ENCODE data around the gene ADAMTSL5. TPM values are rescaled to one million over a fixed set of nuclear protein-coding genes. Genes with fewer than 3 reads are reported as not detected.

The ADAMTSL5 gene
- polyA plus RNA-seq, 12 donors = 10.4 to 20.2 (median 14.7) TPM; not detected in 1

DNA sequence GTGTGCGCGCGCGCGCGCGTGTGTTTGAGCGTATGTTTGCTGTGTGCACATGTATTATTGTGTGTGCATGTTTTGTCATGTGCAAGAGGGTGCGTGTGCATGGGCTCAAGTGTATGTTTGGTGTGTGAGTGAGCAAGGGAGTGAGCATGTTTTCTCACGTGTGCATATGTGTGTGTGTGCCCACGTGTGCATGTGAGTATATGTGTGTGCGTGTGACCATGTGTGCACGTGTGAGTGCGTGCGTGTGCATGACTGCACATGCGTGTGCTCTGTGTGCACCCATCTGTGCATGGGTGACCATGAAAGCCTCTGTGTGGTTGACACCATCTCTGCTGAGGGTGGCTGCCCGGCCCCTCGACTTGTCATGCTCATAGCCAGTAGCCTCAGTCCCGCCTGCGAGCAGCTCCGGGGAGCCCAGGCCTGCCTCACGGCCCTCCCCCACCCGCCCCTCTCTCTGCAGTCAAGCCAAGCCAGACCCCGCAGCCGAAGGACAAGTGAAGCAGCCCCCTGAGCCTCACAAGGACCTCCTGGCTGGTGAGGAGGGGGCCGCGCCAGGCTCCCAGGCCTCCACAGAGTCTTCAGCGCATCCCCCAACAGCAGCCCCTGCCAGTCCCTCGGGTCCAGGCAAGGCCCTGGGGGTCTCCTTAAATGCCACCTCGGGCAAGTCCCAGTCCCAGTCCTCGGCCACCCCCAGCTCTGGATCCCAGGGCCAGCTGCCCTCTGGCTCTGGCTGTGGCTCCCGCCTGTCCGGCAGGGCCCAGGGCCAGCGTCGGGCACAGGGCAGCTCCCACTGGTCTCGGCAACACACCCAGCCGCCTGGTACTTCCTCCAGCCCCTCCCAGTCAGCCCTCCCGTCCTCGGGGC is 15.9 kb downstream of the ADAMTSL5 start:
- DNase-seq = no peak

DNA sequence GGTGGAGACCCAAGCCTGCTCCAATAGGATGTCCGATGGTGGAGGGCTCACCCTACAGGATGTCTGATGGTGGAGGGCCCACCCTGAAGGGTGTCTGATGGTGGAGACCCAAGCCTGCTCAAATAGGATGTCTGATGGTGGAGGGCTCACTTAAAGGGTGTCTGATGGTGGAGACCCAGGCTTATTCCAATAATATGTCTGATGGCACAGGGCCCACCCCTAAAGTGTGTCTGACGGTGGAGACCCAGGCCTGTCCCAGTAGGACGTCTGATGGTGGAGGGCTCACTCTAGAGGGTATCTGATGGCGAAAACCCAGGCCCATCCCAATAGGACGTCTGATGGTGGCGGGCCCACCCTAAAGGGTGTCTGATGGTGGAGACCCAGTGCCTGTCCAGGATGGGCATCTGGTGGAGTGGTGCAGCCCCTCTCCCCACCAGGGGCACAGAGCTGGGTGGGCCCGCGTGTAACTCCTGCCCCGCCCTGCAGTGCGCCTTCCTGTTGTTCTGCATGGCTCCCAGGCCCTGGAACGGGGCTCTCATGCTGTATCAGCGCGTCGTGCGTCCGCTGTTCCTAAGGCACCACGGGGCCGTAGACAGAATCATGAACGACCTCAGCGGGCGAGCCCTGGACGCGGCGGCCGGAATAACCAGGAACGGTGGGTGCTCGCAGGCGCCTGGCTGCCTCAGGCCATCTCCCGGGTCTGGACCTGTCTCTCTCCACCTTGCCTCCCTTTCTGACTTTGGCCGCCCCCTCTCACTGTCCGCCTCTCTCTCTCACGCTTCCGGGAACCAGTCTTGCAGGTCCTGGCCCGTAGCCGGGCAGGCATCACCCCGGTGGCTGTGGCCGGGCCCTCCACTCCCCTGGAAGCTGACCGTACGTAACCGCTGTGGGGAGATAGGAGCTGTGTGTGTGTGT is 16.8 kb downstream of the ADAMTSL5 start:
- no peak for DNase-seq

DNA sequence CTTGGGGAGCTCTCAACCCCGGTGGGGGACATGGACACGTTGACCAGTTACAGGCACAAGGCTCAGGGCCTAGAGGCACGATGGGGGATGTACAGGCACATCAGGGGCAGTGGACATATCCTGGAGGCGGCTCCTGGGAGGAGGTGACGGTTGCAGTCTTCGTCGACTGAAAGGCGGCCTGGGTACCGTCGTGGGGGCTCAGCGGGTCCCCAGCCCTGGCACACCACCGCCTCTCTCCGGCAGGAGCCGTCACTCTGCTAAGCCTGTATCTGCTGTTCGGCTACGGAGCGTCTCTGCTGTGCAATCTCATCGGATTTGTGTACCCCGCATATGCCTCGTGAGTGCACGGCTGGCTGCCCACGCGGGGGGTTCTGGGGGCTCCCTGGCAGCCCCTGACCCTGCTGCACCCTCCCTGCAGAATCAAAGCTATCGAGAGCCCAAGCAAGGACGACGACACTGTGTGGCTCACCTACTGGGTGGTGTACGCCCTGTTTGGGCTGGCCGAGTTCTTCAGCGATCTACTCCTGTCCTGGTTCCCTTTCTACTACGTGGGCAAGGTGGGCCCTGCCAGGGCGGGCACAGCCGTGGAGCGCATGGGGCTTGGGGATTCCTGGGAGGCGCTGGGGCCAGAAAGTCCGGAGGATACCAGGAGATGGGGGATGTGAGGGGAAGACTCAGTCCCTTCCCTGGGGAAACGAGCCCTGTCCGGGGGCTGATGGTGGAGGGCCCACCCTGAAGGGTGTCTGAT is 17.6 kb downstream of the ADAMTSL5 start:
- DNase-seq = no peak

DNA sequence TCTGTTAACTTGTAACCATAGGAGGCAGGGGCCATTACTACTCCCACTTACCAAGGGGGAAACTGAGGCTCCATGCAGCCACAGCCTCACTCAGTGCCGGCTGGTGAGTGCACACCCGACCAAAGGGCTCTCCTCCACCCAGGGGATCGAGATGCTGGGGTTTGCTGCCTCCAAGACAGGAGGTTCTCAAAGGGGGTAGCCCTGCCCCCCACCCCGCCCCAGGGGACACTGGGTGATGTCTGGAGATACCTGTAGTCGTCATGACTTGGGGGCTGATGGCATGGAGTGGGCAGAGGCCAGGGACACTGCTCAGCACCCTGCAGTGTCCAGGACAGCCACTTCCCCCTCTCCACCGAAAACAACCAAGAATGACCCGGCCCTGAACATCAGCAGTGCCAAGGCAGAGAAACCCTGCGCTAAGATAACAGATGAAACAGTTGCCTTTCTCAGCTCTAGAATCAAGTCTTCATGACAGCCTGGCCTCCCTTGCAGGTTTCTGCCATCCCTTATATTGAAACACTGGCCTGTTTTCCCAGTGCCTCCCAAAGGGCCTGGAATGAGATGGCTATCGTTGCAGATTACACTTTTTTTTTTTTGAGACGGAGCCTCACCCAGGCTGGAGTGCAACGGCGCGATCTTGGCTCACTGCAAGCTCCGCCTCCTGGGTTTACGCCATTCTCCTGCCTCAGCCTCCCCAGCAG is 18.6 kb downstream of the ADAMTSL5 start:
- DNase-seq = no peak

DNA sequence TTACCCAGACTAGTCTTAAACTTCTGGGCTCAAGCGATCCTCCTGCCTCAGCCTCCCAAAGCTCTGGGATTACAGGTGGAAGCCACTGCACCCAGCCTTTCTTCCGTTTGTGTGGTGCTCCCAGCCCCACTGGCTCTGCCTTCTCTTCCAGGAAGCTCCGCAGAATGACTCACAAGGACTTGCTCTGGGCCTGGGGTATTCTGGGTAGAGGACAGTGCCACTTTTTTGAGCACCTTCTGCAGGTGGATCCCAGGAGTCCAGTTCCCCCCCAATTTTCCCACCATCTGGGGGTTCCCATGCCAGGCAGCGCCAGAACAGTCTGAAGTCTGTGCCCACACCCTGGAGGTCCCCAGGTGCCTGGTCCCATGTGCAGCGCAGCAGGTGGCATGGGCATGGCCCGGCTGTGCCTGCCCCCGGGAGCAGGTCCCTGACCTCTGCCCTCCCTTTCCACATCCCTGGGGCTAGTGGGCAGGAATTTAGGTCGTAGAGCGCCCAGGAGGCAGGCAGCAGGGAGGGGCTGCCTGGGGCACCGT is 20.3 kb downstream of the ADAMTSL5 start:
- no peak for DNase-seq

DNA sequence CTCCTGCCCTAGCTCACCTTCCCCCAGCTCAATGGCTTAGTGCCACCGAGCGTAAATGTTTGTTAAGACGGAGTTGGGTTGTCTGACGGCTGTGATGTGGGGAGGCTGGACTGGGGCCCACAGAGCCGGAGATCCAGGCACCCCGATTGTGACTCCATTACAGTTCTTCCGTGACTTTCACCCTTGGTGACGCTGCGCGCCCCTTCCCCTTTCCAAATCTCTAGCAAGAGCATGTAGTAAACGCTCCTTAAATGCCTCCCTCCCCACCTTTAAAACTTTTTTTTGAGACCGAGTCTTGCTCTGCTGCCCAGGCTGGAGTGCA is 21.0 kb downstream of the ADAMTSL5 start:
- DNase-seq = no peak

DNA sequence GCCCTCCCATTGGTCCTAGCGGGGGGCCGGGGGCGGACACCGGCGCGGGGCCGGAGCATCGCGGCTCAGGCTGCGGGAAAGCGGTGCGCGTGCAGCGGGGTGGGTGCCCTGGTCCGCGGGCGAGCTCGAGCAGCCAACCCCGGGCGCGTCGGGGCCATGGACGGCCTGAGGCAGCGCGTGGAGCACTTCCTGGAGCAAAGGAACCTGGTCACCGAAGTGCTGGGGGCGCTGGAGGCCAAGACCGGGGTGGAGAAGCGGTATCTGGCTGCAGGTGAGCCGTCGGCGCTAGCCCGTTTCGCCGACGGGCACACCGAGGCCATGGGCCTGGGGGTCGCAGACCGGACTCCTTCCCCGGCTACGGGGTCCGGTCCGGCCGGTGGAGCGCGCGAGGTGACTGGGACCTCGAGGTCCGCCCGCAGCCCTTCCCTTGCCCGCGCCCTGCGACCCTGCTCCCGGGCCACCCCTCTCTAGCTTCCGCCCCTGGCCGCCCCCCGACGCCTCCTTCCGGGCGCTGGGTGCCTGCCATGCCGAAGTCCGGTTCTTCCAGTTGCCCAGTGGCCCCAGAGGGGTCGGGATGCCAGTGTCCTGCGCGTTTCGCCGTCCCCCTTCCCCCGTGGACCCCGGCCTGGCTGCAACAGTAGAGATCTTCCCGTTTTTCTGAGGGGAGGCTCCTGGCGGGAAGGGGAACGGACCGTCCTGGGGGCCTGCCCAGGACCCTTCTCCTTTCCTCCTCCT is 21.5 kb downstream of the ADAMTSL5 start, which contains the start of gene REEP6:
Gene REEP6 (plus strand): TSS at position 68 of the 735 bp plus-strand sequence. CDS start 89 bp downstream, at position 157.
- no peak for DNase-seq

DNA sequence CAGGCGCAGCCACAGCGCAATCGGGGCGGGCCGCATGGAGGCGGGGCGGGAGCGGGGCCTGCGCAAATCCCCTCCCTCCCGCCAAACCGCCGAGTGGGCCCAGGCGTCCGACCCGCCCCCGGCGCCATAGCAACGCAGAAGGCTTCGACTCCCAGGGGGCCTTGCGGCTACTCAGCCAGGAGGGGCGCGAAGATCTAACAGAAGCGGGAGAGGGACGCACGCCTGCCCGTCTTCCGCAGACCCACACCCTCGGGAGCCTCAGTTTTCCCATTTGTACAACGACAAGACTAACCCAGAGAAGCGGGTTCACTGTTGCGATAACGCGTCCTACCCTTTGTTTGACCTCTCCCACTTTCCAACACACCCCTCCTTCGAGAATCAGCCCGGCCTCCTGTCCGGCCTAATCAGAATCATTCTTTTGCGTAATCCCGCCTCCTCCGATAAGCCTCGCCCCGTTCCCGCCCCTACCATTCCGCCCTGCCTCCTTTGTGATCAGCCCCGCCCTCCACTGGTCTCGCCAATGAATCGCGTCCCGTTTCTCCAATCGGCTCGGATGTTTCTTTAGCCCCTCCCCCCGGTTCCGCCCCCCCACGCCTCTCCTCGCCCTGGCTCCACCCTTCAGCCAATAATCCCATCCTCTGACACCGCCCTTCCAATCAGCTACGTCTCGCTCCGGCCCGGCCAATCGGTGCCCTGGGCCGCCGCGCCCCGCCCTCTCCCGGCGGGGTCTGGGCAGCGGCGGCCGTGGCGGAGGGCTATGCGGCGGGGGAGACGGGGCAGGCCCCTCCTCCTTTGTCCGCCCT is 22.3 kb downstream of the ADAMTSL5 start, which contains the start of gene PCSK4:
Gene PCSK4 (minus strand): TSS at position 40 of the 803 bp plus-strand sequence. CDS start 4 bp downstream, at position 36.
- peak; percentile 98 for DNase-seq

DNA sequence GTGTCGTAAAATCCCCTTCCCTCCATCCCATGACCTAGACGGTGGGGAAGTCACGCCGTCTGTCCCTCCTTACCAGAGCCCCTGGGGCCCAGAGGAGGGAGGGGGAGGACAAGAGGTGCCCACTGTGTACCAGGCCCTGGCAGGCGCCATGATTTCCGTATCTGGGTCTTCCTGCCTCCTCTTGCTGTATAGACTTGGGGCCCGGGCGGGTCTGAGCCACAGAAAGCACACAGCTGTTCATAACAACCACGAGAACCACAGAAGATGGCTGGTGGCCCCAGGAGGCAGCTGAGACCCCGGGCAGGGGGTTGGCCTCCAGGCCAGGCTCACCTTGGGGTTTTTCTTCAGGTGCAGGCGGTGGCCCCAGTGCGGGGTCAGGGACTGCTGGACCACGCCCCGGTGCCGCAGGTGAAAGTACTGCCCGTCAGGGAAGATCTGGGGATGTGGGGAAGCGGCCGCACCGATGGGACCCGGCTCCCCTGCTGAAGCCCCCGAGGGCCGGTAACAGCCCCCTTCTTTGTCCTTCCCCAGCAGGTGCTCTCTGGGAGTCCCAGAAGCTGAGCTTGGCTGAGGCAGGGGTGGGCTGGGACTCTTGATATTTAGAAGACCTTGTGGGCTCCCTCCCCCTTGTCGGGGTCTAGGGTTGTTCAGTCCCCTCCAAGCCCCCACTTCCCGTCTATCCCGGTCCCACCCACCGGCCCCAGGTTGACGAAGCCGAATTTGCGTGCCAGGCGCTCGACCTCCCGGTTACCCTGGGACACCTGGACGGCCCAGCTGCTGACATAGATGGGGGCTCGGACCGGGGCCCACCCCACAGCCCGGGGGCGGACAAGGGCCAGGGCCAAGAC is 23.1 kb downstream of the ADAMTSL5 start:
- DNase-seq = no peak

DNA sequence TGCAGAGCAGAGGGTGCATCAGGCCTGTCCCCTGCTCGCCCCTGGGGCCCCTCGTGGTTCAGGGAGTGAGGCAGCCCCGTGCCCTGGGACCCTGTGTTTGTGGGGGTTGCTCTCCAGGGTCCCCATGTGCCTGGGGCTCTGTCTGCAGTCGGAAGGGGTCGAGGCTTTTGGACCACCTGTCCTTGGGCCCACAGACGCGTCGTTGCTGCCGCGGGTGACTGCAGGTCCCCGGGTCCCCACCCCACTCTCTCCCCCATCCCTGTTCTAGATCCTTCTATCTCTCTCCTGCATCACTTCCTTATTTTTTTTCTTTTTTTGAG is 24.6 kb downstream of the ADAMTSL5 start:
- DNase-seq = no peak

DNA sequence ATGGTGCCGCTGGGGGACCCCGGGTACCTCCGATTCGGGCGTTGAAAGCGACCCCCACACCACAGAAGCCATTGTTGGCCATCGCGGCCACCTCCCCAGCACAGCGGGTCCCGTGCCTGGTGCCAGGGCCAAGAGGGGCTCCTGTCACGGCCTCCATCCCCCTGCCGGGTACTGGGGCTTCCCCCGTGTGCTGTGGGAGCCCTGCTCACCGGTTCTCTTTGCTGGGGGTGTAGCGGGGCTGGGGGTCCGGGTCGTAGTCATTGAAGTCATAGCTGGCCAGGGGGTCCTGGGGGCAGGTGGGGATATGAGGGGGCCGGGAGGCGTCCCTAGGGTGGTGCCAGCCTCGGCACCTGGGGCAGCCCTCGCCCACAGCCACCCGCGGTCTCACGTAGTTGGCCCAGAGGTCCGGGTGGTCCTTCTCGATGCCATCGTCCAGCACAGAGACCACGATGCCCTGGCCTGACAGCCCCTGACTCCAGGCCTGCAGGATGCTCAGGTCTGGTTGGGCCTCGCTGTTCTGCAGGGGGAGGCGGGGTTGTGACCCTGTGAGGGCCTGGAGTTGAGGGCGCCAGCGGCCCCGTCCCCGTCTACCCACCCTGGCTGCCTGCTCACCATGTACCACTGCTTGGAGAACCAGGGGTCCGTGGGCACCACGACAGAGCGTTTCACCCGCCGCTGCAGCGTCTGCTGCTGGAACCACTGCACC is 25.1 kb downstream of the ADAMTSL5 start:
- no peak for DNase-seq

DNA sequence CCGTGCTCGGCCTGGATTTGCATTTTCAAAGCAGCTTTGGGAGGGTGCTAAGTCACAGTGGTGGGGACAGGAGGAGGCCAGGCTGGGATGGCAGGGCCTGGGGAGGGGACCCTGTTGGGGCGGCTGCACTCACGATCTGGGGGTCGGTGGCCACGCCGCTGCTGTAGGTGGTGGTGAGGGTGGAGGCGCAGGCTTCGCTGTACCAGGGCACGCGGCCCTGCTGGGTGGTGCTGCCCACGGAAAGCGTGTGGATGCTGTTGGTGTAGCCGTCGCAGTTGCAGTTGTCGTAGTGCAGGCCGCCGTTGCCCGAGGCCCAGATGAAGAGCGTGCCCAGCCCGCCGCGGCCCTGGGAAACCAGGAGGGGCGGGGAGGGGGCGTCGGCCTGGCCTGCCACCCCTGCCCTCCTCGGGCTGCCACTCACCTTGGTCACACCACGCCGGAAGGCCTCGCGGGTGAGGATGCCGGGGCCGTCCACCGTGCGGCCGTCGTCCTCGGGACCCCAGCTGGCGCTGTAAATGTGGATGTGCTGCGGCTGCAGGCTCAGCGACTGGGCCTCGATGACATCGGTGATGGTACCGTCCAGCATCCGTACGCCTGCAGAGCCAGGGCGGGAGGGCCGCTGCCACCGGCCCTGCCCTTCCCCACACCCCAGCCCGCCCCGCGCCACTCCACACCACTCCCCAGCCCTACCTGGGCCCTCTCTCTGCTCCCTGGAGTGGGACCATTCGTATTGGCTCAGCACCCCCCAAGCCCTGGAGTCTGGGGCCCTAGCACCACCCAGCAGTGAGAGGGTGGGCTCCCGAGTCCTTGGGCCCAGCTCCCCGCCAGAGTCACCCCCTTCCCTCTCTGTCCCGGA is 25.9 kb downstream of the ADAMTSL5 start:
- DNase-seq = no peak

DNA sequence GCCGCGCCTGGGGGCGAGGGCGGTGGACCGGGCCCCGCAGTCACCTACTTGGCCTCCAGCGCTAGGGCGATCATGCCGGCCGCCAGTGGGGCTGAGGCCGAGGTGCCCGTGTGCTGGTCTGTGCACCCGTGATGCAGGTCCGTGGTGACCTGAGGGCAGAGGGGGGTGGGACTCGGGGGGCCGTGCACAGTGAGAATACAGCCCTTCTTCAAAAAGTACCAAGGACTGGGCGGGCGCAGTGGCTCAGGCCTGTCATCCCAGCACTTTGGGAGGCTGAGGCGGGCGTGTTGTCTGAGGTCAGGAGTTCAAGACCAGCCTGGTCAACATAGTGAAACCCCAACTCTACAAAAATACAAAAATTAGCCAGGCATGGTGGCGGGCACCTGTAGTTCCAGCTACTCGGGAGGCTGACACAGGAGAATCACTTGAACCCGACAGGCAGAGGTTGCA is 28.8 kb downstream of the ADAMTSL5 start:
- DNase-seq = no peak

DNA sequence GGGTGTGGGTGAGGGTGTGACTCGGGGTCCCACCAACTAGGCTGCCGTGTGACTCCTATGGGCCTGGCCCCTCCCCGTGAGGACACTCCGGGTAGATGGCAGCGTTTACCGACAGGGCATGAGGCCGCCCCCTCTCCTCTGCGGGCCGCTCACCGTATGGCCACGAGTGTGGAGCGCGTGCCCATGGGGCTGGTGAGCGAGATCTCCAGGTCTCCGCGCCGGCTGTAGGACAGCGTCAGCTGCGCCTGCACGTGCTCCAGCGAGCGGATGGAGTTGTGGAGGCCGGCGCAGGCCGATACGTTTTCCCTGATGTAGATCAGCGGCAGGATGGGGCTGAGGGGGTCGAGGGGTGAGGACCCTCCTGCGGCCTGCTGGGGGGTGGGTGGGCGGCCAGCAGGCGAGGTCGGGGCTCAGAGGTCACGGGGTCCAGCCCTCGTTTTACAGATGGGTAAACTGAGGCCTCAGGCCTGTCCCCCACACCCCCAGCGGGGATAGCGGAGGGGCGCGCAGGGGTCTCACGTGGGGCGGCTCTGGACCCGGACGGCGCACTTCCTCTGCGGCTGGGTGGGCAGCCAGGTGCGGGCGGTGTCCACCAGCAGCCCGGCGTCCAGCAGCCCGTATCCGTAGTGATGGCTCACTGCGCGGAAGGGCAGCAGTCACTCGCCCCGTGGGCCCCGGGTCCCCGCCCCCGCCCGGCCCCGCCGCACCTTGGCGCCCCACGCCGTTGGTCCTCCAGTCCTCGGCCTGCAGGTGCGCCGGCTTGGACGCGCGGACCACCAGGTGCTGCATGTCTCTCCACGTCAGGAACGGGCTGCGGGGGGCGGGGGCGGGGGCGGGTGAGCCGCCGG is 29.5 kb downstream of the ADAMTSL5 start:
- no peak for DNase-seq

DNA sequence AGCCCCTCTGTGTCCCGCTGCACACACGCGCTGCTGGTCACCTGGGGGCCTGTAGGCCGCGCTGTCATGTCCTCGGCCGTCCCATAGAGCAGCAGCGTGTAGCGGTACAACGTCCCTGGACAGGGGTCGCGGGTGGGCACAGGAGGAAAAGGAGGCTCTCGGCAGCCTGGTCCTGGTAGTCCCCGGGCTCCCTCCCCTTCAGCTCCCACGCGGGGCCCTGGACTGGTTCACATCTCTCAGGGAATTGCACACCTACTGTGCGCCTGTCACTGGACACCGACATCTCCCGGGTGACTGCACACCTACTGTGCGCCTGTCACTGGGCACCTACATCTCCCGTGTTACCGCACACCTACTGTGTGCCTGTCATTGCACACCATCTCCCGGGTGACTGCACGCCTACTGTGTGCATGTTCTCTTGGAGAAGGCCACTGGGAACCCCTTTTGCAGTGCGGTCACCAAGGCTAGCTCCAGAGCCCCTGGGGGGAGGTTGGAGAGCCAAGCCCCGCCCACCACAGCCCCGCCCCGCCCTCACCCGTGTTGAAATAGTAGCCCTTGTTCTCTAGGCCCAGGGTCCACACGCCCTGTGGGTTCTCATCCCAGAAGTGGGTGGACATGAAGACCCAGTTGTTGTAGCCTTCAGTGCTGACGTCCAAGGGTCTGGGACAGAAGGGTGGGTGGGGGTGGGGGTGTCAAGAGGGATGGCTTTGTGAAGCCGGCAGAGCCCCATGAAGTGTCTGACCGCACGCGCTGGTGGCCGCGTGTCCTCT is 30.3 kb downstream of the ADAMTSL5 start:
- DNase-seq = no peak

All from muscle of arm (tissue), 12 donors.